ENCODE results near the gene SPAG16. TPM values are rescaled to one million over a fixed set of nuclear protein-coding genes. Genes with fewer than 3 reads are reported as not detected.

Gene SPAG16
- total RNA-seq, 1 donor from 2014 or later = 16.7 TPM

DNA sequence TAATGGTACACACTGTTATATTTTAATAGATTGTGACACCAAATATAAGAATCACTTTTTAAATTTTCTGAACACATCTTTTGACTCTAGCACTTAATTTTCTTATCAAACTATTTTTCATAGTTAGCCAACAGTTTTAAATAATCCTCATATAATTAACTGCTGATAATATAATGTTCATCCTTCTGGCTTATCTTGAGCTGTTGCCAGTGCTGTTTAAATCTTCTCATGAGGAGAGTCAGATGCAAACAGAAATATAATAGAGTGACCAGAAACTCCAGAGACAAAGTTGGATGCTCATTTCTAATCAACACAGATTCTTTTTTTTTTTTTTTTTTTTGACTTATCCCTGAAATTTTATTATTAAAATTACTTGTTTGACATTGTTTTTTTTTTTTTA, 282.6 kb downstream of the SPAG16 start:
- FAIRE-seq (no peak), DNase-seq (ENCODE audit: low read depth) (no peak)
- TF ChIP-seq EZH2 (IDR thresholded peaks at IDR 0.05; ENCODE audit: insufficient read depth, low read length) = no peak
- TF ChIP-seq, protein P1, sequence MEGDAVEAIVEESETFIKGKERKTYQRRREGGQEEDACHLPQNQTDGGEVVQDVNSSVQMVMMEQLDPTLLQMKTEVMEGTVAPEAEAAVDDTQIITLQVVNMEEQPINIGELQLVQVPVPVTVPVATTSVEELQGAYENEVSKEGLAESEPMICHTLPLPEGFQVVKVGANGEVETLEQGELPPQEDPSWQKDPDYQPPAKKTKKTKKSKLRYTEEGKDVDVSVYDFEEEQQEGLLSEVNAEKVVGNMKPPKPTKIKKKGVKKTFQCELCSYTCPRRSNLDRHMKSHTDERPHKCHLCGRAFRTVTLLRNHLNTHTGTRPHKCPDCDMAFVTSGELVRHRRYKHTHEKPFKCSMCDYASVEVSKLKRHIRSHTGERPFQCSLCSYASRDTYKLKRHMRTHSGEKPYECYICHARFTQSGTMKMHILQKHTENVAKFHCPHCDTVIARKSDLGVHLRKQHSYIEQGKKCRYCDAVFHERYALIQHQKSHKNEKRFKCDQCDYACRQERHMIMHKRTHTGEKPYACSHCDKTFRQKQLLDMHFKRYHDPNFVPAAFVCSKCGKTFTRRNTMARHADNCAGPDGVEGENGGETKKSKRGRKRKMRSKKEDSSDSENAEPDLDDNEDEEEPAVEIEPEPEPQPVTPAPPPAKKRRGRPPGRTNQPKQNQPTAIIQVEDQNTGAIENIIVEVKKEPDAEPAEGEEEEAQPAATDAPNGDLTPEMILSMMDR (IDR thresholded peaks at IDR 0.05; ENCODE audit: insufficient read depth, low read depth, low read length) = no peak
- Mint-ChIP-seq H3K9me3 (ENCODE audit: unreplicated experiment) (no peaks in the 10 kb centered on the region), H3K27ac (ENCODE audit: unreplicated experiment) (no peak overlapping the region), H3K27me3 (ENCODE audit: low read depth, unreplicated experiment) (no peaks in the 10 kb centered on the region), H3K4me3 (ENCODE audit: unreplicated experiment) (no peak overlapping the region), H3K4me1 (ENCODE audit: low read depth, unreplicated experiment) (no peaks in the 10 kb centered on the region), H3K36me3 (ENCODE audit: low read depth, unreplicated experiment) (no peaks in the 10 kb centered on the region)
- no peak overlapping the region for H3K9ac ChIP-seq (ENCODE audit: low read length)
- H3K79me2 ChIP-seq (ENCODE audit: insufficient read depth, low read length) = no peaks in the 10 kb centered on the region
- H3K27me3 ChIP-seq (ENCODE audit: insufficient read depth, low read length) = no peaks in the 10 kb centered on the region
- H3K27ac ChIP-seq (ENCODE audit: low read depth, low read length) = no peak overlapping the region
- no peaks in the 10 kb centered on the region for H3K9me3 ChIP-seq (ENCODE audit: insufficient read depth, low read depth, low read length)
- H2AFZ ChIP-seq (ENCODE audit: low read depth, low read length) = no peak overlapping the region
- no peaks in the 10 kb centered on the region for H4K20me1 ChIP-seq (ENCODE audit: insufficient read depth, low read length)
- H3K4me3 ChIP-seq (ENCODE audit: insufficient read depth, low read depth, low read length) = no peak overlapping the region
- no peaks in the 10 kb centered on the region for H3K36me3 ChIP-seq (ENCODE audit: insufficient read depth, low read length)
- no peaks in the 10 kb centered on the region for H3K4me1 ChIP-seq (ENCODE audit: insufficient read depth, low read length)
- no peak overlapping the region for H3K4me2 ChIP-seq (ENCODE audit: low read length)

DNA sequence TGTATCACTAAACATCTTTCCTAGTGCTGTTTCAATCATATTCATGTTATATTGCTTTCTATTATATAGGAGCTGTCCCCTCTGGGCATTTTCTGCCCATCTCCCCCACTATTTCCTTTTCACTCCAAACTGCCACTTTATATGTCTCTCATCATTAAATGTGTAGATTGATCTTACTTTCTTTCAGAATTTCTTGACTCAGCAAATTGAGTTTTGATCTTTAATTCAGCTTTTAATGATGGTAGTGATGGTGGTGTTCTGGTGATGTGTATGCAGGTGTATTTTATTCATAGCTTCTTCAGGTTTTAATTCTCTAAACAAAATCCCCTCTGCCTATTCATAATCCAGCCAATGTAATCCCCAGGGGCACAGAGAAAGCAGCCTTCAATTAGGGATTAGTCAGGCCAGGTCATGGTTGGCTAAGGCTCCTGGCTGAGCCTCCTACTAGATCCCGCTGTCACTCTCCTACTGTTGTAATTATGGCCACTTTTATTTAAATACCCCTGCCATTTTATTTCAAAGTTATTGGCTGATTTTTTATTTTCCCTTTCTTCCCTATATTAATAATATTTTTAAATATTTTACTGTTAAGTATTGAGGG, 325.4 kb downstream of the SPAG16 start:
- Mint-ChIP-seq H3K36me3 (ENCODE audit: low read depth, unreplicated experiment) (no peaks in the 10 kb centered on the region), H3K4me3 (ENCODE audit: unreplicated experiment) (no peak overlapping the region), H3K4me1 (ENCODE audit: low read depth, unreplicated experiment) (peaks cover 7% of the 10 kb centered on the region), H3K9me3 (ENCODE audit: unreplicated experiment) (no peaks in the 10 kb centered on the region), H3K27ac (ENCODE audit: unreplicated experiment) (no peak overlapping the region), H3K27me3 (ENCODE audit: low read depth, unreplicated experiment) (no peaks in the 10 kb centered on the region)
- H2AFZ ChIP-seq (ENCODE audit: low read depth, low read length) = no peak overlapping the region
- no peak for FAIRE-seq
- no peaks in the 10 kb centered on the region for H4K20me1 ChIP-seq (ENCODE audit: insufficient read depth, low read length)
- no peaks in the 10 kb centered on the region for H3K4me1 ChIP-seq (ENCODE audit: insufficient read depth, low read length)
- TF ChIP-seq EZH2 (IDR thresholded peaks at IDR 0.05; ENCODE audit: insufficient read depth, low read length) = no peak
- TF ChIP-seq, protein P1 (IDR thresholded peaks at IDR 0.05; ENCODE audit: insufficient read depth, low read depth, low read length) = no peak
- no peaks in the 10 kb centered on the region for H3K9me3 ChIP-seq (ENCODE audit: insufficient read depth, low read depth, low read length)
- no peaks in the 10 kb centered on the region for H3K27me3 ChIP-seq (ENCODE audit: insufficient read depth, low read length)
- no peaks in the 10 kb centered on the region for H3K79me2 ChIP-seq (ENCODE audit: insufficient read depth, low read length)
- H3K27ac ChIP-seq (ENCODE audit: low read depth, low read length) = no peak overlapping the region
- H3K9ac ChIP-seq (ENCODE audit: low read length) = no peak overlapping the region
- H3K36me3 ChIP-seq (ENCODE audit: insufficient read depth, low read length) = no peaks in the 10 kb centered on the region
- no peak overlapping the region for H3K4me2 ChIP-seq (ENCODE audit: low read length)
- H3K4me3 ChIP-seq (ENCODE audit: insufficient read depth, low read depth, low read length) = no peak overlapping the region
- DNase-seq (ENCODE audit: low read depth) = no peak

DNA sequence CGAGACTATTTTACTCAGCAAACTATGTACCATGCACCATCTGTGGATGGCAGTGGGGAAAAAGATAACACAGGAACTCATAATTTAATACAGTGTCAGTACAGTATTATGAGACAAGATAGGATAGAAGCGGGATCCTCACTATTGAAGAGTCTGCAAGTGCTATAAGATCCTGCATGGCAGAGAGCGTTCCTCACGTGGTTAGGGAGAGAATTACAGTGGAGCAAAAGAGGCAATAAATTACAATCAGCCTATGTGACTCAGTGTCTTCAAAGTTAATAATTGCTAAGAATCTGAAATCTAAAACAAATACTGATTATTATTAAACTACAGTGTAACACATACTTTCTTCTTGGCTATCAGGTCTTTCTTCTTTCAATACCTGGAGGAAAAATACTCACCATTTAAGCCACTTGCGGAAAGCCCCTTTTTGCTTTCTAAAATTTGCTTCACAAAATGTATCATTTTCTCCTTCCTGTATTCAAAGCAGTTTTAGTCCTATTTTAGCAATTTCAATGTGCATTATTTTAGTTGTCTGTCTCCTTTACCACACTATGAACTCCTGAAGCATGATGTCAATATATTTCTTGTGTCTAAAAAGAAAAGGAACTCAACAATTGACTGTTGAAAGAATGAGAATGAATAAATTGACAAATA, 342.9 kb downstream of the SPAG16 start:
- TF ChIP-seq EZH2 (IDR thresholded peaks at IDR 0.05; ENCODE audit: insufficient read depth, low read length) = no peak
- TF ChIP-seq, protein P1 (IDR thresholded peaks at IDR 0.05; ENCODE audit: insufficient read depth, low read depth, low read length) = no peak

More for the DNA sequence above, 342.9 kb downstream of the SPAG16 start:
- H3K27ac ChIP-seq (ENCODE audit: low read depth, low read length) = no peak overlapping the region
- FAIRE-seq = no peak
- no peak overlapping the region for H3K4me3 ChIP-seq (ENCODE audit: insufficient read depth, low read depth, low read length)
- no peaks in the 10 kb centered on the region for H3K4me1 ChIP-seq (ENCODE audit: insufficient read depth, low read length)
- H4K20me1 ChIP-seq (ENCODE audit: insufficient read depth, low read length) = no peaks in the 10 kb centered on the region
- H3K79me2 ChIP-seq (ENCODE audit: insufficient read depth, low read length) = no peaks in the 10 kb centered on the region
- H3K9ac ChIP-seq (ENCODE audit: low read length) = no peak overlapping the region
- no peaks in the 10 kb centered on the region for H3K27me3 ChIP-seq (ENCODE audit: insufficient read depth, low read length)
- no peaks in the 10 kb centered on the region for H3K36me3 ChIP-seq (ENCODE audit: insufficient read depth, low read length)
- Mint-ChIP-seq H3K27me3 (ENCODE audit: low read depth, unreplicated experiment) (peaks cover 2% of the 10 kb centered on the region), H3K4me1 (ENCODE audit: low read depth, unreplicated experiment) (no peaks in the 10 kb centered on the region), H3K27ac (ENCODE audit: unreplicated experiment) (no peak overlapping the region), H3K36me3 (ENCODE audit: low read depth, unreplicated experiment) (no peaks in the 10 kb centered on the region), H3K4me3 (ENCODE audit: unreplicated experiment) (no peak overlapping the region), H3K9me3 (ENCODE audit: unreplicated experiment) (peaks cover 4% of the 10 kb centered on the region)
- H3K4me2 ChIP-seq (ENCODE audit: low read length) = no peak overlapping the region
- no peak overlapping the region for H2AFZ ChIP-seq (ENCODE audit: low read depth, low read length)
- DNase-seq (ENCODE audit: low read depth) = no peak
- H3K9me3 ChIP-seq (ENCODE audit: insufficient read depth, low read depth, low read length) = no peaks in the 10 kb centered on the region

Data from astrocyte (in vitro differentiated cells and primary cell).